Left ventricle myocardium inferior (tissue), 1 donor: ENCODE measurements around the gene GAL. TPM values are rescaled to one million over a fixed set of nuclear protein-coding genes. Genes with fewer than 3 reads are reported as not detected.

ENCODE experiments used
- DNase-seq: peaks from one replicate; pipeline ENCODE4 v3.0.0-alpha.2; 2020
- H3K27ac ChIP-seq: fragments of 200-600 bp; replicated peaks from 2 replicates; pipeline ENCODE4 v1.8.0; 2021
- H3K27me3 ChIP-seq: fragments of 200-600 bp; 2 replicates; pipeline ENCODE4 v1.8.0; 2021; ENCODE audit warnings: low read depth
- H3K36me3 ChIP-seq: fragments of 200-600 bp; 2 replicates; pipeline ENCODE4 v1.8.0; 2021
- H3K4me1 ChIP-seq: fragments of 200-600 bp; 2 replicates; pipeline ENCODE4 v1.8.0; 2021
- H3K4me3 ChIP-seq: fragments of 200-600 bp; 2 replicates; pipeline ENCODE4 v1.8.0; 2021; ENCODE audit warnings: mild to moderate bottlenecking, moderate library complexity
- H3K9me3 ChIP-seq: fragments of 200-600 bp; replicated peaks from 2 replicates; pipeline ENCODE4 v1.8.0; 2021
- intact Hi-C: fragments of 100-400 bp; cut with micrococcal nuclease; formaldehyde crosslinking; loops from one replicate; pipeline ENCODE4 v1.11.0; 2022
- total RNA-seq: library from RNA; stranded (reverse); fragmentation: NEBNext Ultra II Directional; extraction: Animal tissue kit (Norgen Biotek cat#: 25700); gene quantifications from one replicate; pipeline ENCODE4 v1.2.1, GENCODE V29; 2021
- TF ChIP-seq, protein P1 (sequence below): fragments of 200-600 bp; IDR thresholded peaks from 2 replicates; pipeline ENCODE4 v1.8.0; 2021; ENCODE audit warnings: antibody characterized with exemption, mild to moderate bottlenecking, borderline replicate concordance
- donor health status: DM: no; HTN: yes; CAD: no; lungs with severe emphysema.

The GAL gene
- total RNA-seq, 1 donor from 2014 or later, result 0.58 TPM

DNA sequence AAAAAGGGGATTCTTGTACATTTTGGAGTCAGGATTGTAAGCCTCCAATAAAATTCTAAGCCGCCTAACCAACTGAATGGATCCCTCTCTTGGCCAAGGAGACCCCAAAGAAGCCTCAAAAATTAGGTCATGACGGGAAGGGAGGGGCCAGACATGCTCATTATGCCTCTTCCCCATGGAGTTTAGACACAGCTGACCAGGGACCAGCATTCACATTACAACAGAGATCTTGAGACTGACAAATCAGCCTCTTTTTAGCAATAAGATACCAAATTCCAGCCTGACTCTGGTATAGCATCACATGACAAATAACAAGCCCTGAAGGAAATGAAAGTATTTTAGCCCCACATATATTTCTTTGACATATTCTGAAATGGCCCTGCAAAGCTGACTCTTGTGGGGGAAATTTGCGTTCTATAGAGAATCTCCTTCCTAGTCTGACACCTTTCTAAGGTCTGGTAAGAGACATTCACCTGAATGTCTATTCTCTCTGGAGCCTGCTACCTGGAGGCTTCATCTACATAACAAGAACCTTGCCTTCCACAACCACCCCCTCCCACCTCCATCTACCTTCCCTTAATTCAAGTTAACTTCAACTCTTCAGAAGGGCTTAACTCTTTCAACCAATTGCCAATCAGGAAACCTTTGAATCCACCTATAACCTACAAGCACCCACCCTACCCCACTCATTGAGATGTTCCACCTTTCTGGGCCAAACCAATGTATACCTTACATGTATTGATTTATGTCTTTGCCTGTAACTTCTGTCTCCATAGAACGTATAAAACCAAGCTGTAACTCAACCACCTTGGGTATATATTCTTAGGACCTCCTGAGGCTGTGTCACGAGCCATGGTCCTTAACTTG lies 10.3 kb downstream of the GAL start:
- Histone ChIP-seq H3K27me3 (peaks cover 79% of the 10 kb centered on the region), H3K9me3 (peaks cover 41% of the 10 kb centered on the region), H3K36me3 (no peaks in the 10 kb centered on the region), H3K4me3 (no peak overlapping the region), H3K27ac (no peak overlapping the region), H3K4me1 (no peaks in the 10 kb centered on the region)
- DNase-seq, result no peak
- TF ChIP-seq, protein P1, sequence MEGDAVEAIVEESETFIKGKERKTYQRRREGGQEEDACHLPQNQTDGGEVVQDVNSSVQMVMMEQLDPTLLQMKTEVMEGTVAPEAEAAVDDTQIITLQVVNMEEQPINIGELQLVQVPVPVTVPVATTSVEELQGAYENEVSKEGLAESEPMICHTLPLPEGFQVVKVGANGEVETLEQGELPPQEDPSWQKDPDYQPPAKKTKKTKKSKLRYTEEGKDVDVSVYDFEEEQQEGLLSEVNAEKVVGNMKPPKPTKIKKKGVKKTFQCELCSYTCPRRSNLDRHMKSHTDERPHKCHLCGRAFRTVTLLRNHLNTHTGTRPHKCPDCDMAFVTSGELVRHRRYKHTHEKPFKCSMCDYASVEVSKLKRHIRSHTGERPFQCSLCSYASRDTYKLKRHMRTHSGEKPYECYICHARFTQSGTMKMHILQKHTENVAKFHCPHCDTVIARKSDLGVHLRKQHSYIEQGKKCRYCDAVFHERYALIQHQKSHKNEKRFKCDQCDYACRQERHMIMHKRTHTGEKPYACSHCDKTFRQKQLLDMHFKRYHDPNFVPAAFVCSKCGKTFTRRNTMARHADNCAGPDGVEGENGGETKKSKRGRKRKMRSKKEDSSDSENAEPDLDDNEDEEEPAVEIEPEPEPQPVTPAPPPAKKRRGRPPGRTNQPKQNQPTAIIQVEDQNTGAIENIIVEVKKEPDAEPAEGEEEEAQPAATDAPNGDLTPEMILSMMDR, result no peak
- intact Hi-C loops, result no loop called here

DNA sequence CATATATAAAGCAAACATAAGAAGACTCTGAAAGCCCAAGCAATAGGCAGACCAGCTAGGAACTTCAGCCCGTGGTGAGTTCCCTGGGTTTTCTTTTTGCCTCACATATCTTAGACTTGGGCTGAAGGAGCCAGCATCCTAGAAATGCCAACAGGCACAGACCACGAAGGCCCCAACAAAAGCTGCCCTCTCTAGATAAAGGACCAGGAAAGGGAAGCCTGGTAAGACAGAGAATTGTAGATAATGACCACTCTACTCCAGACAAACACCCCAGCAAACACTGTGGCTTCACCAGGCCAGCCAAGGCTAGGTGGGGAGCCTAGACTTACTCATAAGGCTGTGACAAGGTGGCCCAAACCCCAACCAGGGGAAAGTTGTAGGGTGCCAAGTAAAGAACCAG lies 11.2 kb downstream of the GAL start:
- Histone ChIP-seq H3K9me3 (peaks cover 41% of the 10 kb centered on the region), H3K36me3 (no peaks in the 10 kb centered on the region), H3K4me1 (no peaks in the 10 kb centered on the region), H3K27ac (no peak overlapping the region), H3K27me3 (peaks cover 79% of the 10 kb centered on the region), H3K4me3 (no peak overlapping the region)
- TF ChIP-seq, protein P1, result no peak
- intact Hi-C loops, result no loop called here
- no peak for DNase-seq

DNA sequence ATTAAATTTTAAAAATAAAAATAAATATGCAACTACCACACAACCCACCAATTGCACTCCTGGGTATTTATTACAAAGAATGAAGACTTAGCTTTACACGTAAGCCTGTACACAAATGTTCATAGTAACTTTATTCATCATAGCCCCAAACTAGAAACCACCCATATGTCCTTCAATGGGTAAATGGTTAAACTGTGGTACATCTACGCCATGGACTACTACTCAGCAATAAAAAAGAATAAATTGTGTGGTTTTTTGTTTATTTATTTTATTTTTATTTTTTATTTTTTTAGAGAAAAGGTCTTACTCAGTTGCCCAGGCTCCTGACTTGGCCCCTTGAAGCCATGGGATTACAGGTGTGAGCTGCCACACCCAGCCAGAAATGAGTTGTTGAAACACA lies 14.6 kb downstream of the GAL start:
- Histone ChIP-seq H3K27me3 (peaks cover 77% of the 10 kb centered on the region), H3K36me3 (no peaks in the 10 kb centered on the region), H3K4me3 (no peak overlapping the region), H3K4me1 (no peaks in the 10 kb centered on the region), H3K27ac (no peak overlapping the region), H3K9me3 (peaks cover 41% of the 10 kb centered on the region)
- intact Hi-C loops, result no loop called here
- DNase-seq, result no peak
- TF ChIP-seq, protein P1, result no peak

DNA sequence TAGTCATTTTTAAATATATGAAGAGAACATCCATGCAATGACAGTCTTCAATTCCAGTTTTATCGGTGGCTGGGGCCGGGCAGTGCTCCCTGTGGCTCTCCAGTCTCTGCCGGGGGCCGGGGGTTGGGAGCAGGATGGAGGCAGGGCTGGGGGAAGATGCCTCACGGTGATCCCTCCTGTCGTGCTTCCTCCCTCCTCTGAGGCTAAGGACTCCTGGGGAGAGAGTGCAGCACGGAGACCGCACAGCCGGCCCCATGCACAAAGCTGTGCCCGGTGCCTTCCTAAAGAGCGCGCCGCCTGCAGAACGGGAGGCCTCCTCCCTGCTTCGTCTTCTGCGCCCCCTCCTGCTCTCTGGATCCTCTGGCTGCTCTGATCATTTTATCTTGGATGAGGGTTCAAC lies 20.5 kb downstream of the GAL start:
- DNase-seq, result no peak
- Histone ChIP-seq H3K36me3 (no peaks in the 10 kb centered on the region), H3K27ac (no peak overlapping the region), H3K27me3 (peaks cover 62% of the 10 kb centered on the region), H3K9me3 (no peaks in the 10 kb centered on the region), H3K4me1 (no peaks in the 10 kb centered on the region), H3K4me3 (no peak overlapping the region)
- intact Hi-C loops, result no loop called here
- TF ChIP-seq, protein P1, result no peak

DNA sequence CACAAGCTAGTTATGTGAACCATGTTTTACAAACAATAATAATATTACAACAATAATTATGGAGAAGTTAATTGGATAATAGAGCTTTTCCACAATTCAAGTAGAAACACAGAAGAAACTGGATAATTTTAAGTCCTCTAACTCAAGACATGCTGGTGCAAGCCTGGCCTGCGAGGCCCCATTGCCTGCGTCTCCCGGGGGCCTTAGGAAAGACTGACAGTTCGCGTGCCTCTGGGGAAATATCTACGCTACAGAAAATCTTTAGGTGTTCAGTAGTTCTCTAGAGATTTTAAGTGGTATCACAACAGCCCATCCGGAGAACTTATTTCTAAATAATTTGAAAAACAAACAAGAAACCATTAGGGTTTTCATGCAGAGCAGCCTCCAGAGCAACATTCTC lies 23.2 kb downstream of the GAL start:
- Histone ChIP-seq H3K36me3 (no peaks in the 10 kb centered on the region), H3K4me1 (no peaks in the 10 kb centered on the region), H3K27ac (no peak overlapping the region), H3K27me3 (peaks cover 50% of the 10 kb centered on the region), H3K9me3 (no peaks in the 10 kb centered on the region), H3K4me3 (no peak overlapping the region)
- TF ChIP-seq, protein P1, result no peak
- no peak for DNase-seq
- intact Hi-C loops, result no loop called here
